GM12878 (cell line): ENCODE data around the gene TMEM150C.

Experiments used
- EED ChIP-seq: sonication (generic); IDR thresholded peaks from 2 replicates; pipeline ENCODE4 v1.6.1; 2016; ENCODE audit warnings: antibody characterized with exemption, low read depth
- EZH2 ChIP-seq: IDR thresholded peaks from 2 replicates; pipeline ENCODE4 v1.6.1; 2012; ENCODE audit warnings: low read depth, mild to moderate bottlenecking, control low read depth, inconsistent platforms, low read length, borderline replicate concordance; ENCODE audit not compliant: control insufficient read depth
- HDAC2 ChIP-seq: fragments of 200-600 bp; sonication (generic); IDR thresholded peaks from 2 replicates; pipeline ENCODE4 v1.6.1; 2017
- POLR2A ChIP-seq: IDR thresholded peaks from 2 replicates; pipeline ENCODE4 v1.6.1; 2011; ENCODE audit warnings: low read depth, mild to moderate bottlenecking, low read length
- POLR2AphosphoS5 ChIP-seq: IDR thresholded peaks from 2 replicates; pipeline ENCODE4 v1.6.1; 2011; ENCODE audit warnings: mild to moderate bottlenecking, low read length, inconsistent platforms
- RAD21 ChIP-seq: IDR thresholded peaks from 2 replicates; pipeline ENCODE4 v1.6.1; 2011; ENCODE audit warnings: mild to moderate bottlenecking, low read depth, low read length, moderate library complexity; ENCODE audit not compliant: insufficient read depth
- TCF12 ChIP-seq: IDR thresholded peaks from 2 replicates; pipeline ENCODE4 v1.6.1; 2011; ENCODE audit warnings: low read depth, mild to moderate bottlenecking, low read length
- TF ChIP-seq, protein P1 (sequence below): IDR thresholded peaks from 2 replicates; pipeline ENCODE4 v1.6.1; 2012; ENCODE audit warnings: improper control_type of control experiment, low read depth, low read length; ENCODE audit not compliant: insufficient replicate concordance

GRCh38 chr4:82583897-82584587, 22.3 kb upstream of the TMEM150C start:
- no peak for TF ChIP-seq POLR2AphosphoS5
- TF ChIP-seq POLR2A: no peak
- TF ChIP-seq EZH2: no peak
- TF ChIP-seq TCF12: no peak
- TF ChIP-seq RAD21: no peak
- TF ChIP-seq EED: no peak
- no peak for TF ChIP-seq HDAC2
- TF ChIP-seq, protein P1, sequence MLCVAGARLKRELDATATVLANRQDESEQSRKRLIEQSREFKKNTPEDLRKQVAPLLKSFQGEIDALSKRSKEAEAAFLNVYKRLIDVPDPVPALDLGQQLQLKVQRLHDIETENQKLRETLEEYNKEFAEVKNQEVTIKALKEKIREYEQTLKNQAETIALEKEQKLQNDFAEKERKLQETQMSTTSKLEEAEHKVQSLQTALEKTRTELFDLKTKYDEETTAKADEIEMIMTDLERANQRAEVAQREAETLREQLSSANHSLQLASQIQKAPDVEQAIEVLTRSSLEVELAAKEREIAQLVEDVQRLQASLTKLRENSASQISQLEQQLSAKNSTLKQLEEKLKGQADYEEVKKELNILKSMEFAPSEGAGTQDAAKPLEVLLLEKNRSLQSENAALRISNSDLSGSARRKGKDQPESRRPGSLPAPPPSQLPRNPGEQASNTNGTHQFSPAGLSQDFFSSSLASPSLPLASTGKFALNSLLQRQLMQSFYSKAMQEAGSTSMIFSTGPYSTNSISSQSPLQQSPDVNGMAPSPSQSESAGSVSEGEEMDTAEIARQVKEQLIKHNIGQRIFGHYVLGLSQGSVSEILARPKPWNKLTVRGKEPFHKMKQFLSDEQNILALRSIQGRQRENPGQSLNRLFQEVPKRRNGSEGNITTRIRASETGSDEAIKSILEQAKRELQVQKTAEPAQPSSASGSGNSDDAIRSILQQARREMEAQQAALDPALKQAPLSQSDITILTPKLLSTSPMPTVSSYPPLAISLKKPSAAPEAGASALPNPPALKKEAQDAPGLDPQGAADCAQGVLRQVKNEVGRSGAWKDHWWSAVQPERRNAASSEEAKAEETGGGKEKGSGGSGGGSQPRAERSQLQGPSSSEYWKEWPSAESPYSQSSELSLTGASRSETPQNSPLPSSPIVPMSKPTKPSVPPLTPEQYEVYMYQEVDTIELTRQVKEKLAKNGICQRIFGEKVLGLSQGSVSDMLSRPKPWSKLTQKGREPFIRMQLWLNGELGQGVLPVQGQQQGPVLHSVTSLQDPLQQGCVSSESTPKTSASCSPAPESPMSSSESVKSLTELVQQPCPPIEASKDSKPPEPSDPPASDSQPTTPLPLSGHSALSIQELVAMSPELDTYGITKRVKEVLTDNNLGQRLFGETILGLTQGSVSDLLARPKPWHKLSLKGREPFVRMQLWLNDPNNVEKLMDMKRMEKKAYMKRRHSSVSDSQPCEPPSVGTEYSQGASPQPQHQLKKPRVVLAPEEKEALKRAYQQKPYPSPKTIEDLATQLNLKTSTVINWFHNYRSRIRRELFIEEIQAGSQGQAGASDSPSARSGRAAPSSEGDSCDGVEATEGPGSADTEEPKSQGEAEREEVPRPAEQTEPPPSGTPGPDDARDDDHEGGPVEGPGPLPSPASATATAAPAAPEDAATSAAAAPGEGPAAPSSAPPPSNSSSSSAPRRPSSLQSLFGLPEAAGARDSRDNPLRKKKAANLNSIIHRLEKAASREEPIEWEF: no peak
